ENCODE results near the gene PPARA.
"Not testable (repeated sequence)": the region's sequence is repeated elsewhere in the genome, so short reads cannot be mapped to it uniquely, and the experiment has no call there.

PPARA gene

DNA sequence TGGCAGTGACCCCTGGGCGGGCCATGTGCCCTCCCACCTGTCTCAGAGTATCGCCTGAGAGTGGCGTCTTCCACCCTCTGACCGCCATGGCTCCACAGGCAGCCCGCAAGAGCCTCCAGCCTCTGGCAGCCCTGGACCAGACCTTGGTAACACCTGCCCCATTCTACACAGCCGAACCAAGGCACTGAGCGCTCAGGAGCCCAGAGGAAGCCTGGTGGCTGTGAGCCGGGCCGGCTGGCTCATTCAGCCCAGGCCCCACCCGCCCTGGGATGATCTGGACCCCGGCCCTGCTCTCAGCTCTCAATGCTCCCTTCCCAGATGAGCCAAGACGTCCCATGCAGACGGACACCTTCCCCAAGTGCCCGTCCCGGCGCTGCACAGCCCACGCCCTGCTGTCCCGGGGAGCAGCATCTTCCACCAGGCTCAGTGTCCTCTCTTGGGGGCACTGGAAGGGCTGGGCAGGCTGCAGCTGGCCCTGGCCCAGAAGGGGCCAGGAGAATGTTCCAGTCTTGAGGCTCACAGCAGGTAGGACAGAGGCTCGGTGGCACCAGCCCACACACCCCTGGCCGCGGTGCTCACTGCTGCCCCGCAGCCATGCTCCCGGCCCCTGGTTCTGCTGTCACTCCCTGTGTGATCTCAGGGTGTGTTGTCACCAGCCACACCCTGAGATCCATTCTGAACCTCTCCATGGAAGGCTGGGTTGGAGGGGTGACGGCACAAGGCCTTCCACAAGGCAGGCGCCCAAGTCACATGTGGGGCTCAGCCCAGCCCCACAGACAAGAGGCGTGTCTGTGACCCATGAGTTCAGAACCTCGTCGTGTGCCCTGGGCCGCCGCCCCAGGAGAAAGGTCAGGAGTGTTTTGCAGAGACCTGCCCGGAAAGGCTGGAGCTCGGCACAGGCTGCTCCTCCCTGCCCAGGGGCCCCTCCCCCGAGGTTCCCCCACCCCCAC, 24.2 kb upstream of the PPARA start:
- no peak for DNase-seq (ENCODE audit: low read depth in 2 of 2)

DNA sequence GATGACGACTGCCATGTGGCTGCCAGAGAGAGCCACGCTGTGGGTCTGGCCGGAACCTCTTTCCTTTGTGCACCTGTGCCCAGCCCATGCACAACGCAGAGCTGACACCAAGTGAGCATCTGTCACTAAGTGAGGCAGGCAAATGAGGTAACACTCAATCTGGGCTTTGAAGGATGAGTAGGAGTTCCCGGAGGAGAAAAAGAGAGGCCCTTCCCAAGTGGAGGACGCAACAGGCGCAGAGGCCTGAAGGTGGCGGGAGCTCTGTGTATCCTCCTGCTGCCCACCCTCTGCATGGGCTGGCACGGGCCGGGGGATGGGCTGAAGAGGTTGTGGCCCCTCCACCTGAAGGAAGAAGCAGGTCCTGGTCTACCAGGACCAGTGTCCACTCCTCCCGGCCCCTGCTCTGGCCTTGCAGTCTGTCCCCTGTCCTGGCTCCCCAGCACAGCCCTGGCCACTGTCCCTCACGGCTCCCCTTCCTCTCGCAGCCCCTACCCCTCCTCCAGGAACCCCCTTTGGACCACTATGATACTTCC, 23.4 kb upstream of the PPARA start:
- no peak for DNase-seq (ENCODE audit: low read depth in 2 of 2)

DNA sequence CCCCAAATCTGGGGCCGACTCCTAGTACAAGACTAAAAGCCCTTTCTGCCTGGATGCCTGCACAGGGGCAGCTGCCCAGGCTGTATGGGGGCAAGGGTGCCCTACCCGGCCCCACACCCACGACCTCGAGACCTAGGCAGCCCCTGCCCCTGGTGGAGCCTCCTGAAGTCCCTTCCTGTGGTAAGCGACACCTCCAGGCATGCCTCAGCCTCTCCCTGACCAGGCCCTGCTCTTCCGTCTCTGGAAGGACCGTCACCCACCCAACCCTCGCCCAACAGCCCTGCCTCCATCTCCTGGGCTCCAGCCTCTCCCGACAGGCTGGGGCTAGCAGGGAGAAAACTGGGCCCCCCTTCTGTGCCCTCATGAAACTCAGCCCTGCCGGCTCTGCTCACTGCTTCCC, 22.8 kb upstream of the PPARA start:
- DNase-seq (ENCODE audit: low read depth in 2 of 2): no peak

DNA sequence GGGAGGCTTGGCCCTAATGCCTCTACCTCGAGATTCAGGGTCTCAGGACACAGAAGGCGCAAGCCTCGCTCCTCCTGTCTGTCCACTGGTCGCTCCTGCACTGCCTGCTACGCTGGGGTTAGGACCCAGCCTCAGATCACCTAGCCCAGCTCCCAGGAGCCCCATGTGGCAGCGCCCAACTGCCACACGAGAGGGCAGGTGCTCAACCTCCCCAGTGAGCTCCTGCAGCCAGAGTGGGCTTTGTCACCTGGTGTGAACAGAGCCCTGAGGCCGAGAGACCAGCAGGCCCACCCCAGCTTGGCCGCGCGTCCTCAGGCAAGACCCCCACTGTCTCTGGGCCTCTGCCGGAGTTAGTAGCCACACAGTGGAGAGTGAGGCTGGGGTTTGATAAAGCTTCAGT, 21.7 kb upstream of the PPARA start:
- no peak for DNase-seq (ENCODE audit: low read depth in 2 of 2)

DNA sequence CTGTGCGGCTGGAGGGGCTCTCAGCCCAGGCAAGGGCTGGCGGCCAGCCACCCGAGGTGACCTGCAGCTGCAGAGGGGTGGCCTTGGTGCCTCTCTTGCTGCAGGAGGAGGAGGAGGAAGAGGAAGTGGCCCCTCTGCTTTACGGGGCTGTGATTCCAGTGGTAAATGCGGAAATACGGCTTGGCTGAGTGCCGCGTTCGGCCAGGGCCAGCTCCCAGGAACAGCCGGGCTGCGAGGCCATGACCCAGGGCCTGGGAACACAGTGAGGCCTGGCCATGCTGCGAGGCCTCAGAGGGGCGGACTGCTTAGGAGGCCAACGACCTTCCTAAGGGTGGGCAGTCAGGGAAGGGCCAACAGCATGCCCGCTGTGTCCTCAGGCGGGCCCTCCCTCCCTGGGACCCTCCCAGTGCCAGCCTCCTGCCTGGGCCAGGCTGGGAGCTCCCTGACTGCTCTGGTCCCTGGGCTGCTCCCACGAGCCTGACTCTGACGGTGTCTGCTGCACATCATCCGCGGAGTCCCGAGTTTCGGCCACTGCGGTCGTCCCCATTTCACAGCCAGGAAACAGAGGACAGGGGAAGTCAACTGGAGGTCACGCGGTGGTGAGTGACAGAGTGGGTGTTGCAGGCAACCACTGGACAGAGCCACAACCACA, 20.8 kb upstream of the PPARA start:
- DNase-seq (ENCODE audit: low read depth in 2 of 2): no peak

DNA sequence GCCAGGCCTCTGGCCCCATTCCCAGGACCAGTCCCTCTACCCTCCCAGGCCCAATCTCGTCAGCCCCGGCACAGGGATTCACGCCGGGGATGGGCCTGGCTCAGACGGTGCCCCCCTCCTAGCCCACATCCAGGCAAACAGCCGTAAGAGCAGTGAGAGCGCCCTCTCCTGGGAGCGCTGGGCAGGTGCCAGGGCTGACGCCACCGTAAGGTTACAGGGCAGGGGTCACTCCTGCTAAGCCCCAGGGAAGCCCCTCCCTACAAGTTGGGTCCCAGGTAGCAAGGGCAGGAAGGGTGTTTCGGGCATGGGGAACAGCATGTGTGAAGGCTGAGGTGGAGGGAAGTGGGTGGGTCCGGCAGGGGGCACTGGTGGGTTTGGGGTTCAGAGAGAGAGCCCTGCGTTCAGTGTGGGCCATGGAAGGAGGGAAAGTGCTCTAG, 19.2 kb upstream of the PPARA start:
- no peak for DNase-seq (ENCODE audit: low read depth in 2 of 2)

DNA sequence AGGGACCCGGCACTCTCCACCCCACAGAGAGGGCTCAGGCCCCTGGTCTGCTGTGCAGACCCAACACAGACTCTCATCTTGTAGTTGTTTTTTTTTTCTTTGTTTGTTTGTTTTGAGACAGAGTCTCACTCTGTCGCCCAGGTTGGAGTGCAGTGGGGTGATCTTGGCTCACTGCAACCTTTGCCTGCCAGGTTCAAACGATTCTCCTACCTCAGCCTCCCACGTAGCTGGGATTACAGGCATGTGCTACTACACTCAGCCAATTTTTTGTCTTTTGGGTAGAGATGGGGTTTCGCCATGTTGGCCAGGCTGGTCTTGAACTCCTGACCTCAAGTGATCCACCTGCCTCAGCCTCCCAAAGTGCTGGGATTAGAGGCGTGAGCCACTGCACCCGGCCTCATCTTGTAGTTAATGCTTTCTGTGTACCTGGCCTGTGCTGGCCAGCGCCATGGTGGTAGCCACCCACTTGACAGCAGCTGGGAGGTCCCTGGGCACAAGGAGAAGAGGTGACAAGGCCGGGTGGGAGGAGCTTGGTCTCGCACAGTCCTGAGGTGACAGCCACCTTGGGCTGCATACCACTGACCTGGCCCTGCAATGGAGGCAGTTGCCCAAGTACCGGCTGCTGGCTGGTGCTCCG, 18.0 kb upstream of the PPARA start:
- not testable (repeated sequence) for DNase-seq (ENCODE audit: low read depth in 2 of 2)

DNA sequence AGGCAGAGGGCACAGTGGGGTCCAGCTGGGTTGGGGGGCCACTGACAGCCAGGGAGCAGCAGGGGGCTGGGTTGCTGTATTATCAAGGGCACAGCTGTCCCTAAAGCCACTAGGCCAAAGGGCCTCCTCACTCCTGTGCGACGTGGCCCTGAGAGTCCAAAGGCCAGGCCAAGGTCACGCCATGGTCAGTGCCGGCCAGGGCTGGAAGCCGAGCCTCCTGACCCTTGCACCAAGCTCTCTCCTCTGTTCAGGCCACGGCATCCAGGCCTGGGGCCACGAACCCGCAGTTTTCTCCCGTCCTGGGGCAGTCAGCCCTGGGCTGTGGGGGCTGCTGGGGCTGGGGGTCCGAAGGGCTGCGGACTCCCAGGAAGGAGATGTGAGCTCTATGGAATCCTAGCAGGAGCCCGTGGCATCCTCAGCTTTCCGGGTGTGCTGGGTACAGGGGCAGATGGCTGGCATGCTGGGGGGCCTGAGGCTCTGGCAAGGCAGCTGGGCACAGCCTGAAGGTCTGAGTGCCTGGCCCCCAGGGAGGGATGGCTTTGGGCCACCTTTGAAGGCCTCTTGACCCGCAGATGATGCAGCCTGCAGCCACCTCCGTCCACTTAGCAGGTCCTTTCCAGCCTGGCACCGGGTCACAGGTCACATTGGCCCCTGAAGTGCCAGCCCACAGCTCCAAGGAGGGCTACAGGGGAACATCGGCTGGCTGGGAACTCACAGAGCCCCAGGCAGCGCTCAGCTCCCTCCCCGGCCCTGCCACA, 17.3 kb upstream of the PPARA start:
- DNase-seq (ENCODE audit: low read depth in 2 of 2): no peak

DNA sequence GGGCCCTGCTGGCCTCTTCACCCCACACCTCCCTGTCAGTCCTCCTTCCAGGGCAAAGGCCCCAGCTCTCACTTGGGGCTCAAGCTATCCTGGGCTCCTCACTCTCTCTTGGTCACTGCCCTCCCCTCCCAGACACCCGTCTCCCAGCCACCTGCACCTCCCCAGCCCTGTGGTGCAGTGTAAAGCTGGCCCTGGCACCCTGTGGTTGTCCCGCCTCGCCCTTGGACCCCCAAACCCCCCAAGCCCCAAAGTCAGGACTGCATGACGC, 16.8 kb upstream of the PPARA start:
- no peak for DNase-seq (ENCODE audit: low read depth in 2 of 2)

DNA sequence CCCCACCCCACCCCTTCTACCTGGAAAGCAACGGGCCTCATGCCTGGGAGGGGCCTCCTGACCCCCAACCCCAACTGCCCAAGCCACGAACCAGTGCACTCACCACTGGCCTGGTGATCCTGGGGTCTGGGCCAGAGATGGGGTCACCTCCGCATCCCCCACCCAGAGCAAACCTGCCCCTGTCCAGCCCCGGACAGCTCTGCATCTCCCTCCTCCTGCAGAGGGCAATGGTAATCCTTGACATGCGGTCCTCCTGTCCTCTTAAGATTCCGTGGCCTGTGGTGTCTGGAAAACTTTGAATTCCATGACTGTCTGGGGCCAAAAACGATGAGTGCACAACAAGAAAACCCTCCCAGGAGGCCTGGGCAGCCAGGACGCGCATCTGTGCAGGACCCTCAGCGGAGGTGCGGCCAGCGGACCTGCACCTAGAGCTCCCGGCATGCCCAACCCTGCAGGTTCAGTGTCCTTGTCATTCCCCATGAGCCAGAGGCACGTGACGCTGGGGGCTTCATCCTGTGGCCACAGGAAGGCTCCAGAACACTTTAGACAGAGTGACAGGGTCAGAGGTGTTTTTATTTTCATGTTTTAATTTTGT, 16.1 kb upstream of the PPARA start:
- no peak for DNase-seq (ENCODE audit: low read depth in 2 of 2)

DNA sequence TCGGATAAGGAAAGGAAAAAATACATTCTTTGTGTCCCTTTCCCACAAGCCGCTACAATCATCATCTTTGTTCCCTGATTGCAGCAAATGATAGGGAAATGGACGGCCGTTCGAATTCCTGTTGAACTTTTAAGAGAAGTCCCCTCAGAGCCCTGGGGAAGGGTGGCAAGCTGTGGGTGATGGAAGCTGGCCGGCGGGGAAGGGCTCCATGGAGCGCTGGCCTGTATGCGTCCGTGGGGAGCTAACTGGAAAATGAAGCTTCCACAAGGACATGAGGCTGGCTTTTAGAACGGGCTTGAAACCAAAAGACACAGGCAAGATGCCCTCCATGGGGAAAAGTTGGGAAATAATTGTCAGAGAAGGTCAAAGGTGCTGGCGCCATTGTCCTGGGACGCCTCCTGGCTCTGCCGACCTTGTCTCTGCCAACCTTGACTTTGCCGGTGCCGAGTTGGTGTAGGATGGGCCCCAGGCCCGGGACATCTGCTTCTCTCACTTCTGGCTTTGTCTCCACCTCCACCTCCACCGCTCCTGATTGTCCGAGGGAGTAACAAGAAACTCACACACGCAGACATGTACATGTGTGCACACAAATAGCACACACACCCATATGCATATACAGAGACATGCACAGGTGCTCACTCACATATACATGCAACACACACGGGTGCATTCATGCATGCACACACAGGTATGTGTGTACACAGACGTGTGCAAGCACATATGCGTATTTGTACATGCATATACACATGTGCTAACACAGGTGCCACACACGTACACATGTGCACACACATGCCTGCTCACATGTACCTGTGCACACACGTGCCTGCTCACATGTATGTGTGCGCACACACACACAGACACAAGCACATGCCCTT, 14.5 kb upstream of the PPARA start:
- no peak for DNase-seq (ENCODE audit: low read depth in 2 of 2)

DNA sequence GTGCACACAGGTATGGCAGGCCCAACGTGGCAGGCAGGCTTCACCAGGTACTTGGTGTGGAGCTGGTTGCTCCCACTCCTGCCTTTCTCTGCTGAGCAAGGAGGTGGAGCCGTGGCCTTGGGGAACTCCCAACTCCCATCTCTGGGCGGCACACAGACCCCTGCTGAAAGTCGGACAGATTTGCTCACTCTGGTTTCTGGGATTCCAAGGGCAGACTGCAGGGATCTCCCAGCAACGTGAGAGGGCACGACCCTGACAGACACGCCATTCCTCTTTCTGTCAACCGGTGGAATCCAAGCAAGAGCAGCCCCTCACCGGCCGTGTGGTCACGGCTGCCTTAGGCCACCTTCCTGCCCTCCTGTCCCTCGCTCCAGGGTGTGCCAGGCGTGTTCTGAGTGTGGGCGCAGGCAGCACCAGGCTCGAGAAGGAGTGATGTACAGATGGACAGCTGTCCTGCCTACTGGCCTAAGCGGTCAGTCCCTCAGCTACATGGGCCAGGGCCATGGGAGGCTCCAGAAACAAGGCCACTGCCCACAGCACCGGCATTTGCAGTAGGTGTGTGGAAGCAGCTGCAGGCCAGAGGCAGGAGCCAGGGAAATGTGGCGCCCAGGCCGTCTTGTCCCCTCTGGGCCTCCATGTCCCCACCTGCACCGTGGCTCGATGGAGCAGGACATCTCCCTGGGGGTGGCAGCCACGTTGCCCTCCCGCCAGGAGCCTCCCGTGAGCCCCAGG, 13.7 kb upstream of the PPARA start:
- DNase-seq (ENCODE audit: low read depth in 2 of 2): no peak

DNA sequence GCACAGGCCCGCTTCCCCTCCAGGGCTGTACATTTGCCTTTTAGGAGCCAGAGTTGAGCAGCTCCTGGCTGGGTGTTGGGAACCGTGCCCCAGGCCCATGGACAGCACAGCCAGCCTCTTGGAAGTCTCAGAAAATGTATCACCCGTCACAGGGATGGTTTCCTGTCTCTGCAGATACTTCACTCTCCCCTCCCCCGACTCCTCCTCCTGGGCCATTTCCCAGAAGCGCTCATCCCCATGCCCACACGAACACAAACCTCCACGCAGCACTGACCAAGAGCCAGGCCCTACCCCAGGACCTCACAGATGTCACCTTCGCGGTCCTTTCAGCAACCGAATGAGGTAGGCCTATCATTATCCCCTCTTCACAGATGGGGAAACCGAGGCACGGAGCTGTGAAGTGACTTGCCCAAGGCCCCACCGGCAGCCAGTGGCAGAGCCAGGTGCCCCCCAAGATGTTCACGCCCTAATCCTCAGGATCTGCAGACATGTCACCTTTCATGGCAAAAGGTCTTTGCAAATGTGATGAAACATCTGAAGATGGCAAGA, 13.0 kb upstream of the PPARA start:
- DNase-seq (ENCODE audit: low read depth in 2 of 2): no peak

DNA sequence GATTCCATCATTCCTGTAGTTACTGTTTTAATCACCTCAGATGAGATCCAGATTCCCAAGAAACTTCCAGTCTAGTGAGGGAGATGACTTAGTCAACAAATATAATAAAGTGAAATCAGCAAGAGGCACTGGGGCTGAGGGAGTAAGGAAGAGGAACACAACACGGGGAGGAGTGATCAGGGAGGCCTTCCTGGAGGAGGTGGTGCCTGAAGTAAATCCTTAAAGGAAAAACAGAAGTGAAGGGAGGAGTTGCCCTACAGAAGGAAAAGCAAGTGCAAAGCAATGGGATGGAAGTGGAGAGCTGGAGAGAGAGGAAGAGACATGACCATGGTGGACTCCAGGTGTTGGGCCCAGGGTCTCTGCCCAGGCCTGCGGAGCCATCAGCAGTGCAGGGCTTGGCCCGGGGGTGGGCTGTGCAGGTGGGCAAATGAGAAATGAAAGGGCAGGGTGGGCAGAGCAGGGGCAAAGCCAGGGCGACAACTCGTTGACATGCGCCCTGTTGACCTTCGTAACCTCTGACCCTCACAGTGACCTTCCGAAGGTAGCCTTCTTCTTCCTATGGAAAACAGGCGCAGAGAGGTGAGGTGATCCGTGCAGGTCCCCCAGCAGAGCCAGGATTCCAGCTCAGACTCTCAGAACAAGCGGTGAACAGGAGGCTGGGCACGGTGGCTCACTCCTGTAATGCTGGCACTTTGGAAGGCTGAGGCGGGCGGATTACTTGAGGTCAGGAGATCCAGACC, 12.1 kb upstream of the PPARA start:
- DNase-seq (ENCODE audit: low read depth in 2 of 2): no peak

DNA sequence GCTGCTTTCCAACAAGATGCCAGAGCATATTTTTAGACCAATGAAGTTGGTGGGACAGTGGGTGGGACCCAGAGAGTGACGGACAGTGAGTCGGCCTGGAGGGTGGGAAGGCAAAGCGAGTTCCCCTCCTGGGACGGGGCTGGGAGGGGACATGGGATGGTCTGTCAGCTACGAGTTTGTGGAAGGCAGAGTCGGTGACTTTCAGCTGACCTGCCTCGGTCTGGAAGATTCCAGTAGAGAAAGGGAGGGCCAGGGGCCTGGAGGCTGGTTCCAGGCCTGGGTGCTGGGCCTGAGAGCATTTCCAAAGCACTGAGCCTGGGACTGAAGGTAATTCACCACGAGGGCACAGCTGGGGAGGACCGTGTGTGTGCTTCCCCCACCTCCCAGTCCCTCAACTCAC, 10.9 kb upstream of the PPARA start:
- not testable (repeated sequence) for DNase-seq (ENCODE audit: low read depth in 2 of 2)

DNA sequence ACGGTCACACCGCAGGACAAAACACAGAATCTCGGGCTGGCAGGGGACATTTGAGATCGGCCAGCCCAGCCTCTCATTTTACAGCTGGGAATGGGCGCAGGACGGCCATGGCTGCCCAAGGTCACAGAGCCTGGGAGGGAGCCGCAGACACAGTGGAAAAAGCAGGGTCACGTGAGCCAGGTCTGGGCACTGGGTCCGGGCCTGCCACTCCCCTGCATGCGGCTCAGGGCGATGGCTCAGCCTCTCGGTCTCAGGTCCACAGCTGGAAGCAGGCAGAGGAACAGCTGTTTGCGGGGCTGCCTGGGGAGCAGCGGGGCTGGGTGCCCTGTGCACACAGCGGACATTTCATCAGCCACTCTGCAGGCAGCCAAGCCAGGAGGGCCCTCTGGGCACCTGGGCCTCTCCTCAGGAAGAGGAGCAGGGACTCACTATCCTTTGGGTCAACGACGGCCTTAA, 10.4 kb upstream of the PPARA start:
- DNase-seq (ENCODE audit: low read depth in 2 of 2): no peak

DNA sequence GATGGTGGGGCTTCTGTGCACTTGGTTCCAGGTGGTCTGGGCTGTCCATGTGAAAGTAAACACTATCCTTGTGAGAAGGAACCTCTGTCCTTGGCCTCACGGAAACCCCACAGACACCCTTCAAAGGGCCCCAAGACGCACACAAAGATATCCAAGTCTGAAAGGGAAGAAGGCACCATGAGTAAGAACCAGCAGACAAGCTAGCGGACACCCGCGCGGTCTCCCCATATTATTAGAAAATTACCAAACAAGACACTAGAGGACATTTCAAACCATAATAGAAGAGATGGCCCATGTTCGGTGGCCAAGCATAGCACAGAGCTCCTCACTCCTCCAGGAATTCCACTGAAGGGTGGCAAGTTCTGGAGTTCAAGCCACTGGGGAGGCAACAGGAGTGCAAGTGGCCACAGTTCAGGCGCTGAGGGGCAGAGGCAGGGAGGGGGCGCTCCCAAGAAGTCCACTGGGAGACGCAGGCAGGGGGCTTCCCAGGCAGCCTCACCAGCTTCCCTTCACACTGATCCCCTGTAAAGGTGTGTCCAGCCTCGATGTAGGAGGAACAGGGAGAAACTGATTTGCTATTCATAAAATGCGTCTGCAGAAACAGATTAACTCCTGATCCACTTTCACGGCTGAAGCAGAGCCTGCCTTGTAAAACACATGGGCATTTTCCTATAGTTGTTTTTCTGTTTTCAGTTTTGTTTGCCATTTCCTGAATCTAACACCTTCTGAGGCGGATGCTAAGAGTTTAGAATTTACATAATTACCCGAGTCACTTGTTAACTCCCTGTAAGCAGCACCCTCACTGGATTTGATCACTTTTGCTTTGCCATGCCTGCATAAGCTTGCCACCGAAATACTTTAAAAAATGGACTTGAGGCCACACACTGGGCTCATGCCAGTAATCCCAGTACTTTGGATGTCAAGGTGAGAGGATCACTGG, 9.1 kb upstream of the PPARA start:
- DNase-seq (ENCODE audit: low read depth in 2 of 2): no peak
